ENCODE data around the gene ANKRD13B.

DNA sequence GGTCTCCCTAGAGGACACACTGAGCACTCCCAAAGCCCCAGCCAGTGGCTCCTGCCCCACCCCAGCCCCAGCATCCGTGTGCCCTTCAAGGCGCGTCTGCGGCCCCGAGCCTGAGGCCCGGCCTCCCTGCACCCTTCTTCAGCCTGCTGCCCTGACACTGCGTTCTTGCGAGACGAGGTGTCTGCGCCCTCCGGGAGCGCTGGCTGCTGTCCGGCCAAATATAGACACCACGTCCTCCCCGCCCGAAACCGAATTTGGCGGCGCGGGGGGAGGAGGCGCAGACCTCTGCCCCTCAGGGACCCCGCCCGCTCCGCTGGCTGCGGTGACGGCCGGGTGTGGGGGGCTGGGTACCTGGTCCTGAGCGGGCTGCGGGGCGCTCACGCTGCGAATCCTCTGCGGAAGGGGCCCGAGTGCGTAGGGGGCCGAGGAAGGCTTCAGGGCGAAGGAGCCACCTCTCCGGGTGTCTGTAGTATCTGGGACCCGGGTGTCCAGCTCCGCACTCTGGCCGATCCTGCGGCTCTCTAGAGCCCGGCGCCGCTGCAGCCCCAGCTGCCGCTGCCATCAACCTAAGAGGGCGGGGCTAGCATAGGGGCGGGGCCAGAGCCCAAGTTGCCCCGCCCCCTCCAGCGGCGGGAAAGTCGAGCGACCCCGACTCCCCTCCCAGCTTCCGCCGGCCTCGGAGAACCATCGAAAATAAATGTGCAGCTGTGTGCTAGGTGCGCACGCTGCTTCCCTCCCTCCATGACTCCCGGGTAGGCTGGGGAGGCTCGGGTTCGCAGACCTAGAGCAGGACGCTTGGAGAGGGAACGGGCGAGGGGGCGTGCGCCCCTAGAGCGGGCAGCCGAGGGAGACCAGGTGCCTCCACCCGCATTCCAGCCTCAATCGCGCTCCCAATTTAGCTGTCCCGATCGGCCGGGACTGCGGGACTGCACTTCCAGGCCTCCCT lies 29.7 kb downstream of the ANKRD13B start, which contains the start of gene CORO6:
- TF ChIP-seq, protein P1, sequence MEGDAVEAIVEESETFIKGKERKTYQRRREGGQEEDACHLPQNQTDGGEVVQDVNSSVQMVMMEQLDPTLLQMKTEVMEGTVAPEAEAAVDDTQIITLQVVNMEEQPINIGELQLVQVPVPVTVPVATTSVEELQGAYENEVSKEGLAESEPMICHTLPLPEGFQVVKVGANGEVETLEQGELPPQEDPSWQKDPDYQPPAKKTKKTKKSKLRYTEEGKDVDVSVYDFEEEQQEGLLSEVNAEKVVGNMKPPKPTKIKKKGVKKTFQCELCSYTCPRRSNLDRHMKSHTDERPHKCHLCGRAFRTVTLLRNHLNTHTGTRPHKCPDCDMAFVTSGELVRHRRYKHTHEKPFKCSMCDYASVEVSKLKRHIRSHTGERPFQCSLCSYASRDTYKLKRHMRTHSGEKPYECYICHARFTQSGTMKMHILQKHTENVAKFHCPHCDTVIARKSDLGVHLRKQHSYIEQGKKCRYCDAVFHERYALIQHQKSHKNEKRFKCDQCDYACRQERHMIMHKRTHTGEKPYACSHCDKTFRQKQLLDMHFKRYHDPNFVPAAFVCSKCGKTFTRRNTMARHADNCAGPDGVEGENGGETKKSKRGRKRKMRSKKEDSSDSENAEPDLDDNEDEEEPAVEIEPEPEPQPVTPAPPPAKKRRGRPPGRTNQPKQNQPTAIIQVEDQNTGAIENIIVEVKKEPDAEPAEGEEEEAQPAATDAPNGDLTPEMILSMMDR (optimal IDR thresholded peaks at IDR 0.05 in 1 of 3, IDR thresholded peaks at IDR 0.05 in 1 of 3, conservative IDR thresholded peaks at IDR 0.05 in 1 of 3; ENCODE audit: extremely low read depth in 1 of 3, insufficient read depth in 2 of 3, low read length in 3 of 3), result no peak
- TF ChIP-seq EZH2 (IDR thresholded peaks at IDR 0.05; ENCODE audit: low read length), result no peak
